GM06990 (cell line): ENCODE data around the gene SPATA31E1.
"Not testable (repeated sequence)": the region's sequence is repeated elsewhere in the genome, so short reads cannot be mapped to it uniquely, and the experiment has no call there.

Experiments
- DNase-seq: peaks from one replicate; pipeline ENCODE4 v3.0.0-alpha.2; 2011; ENCODE audit not compliant: insufficient read length; ENCODE audit errors: extremely low read depth
- H3K27me3 ChIP-seq: replicated peaks from 2 replicates; pipeline ENCODE4 v1.6.0; 2011; ENCODE audit warnings: low read length; ENCODE audit not compliant: control insufficient read depth, insufficient read depth
- H3K36me3 ChIP-seq: 2 replicates; pipeline ENCODE4 v1.5.1; 2011; ENCODE audit warnings: low read length; ENCODE audit not compliant: control insufficient read depth, insufficient read depth
- H3K4me3 ChIP-seq: replicated peaks from 2 replicates; pipeline ENCODE4 v1.5.1; 2011; ENCODE audit warnings: low read depth, mild to moderate bottlenecking, control low read depth, low read length
- CTCF ChIP-seq: IDR thresholded peaks from 2 replicates; pipeline ENCODE4 v1.5.1; 2011; ENCODE audit warnings: low read length, control low read depth, mild to moderate bottlenecking, inconsistent platforms; ENCODE audit not compliant: insufficient read depth, poor library complexity, severe bottlenecking

Gene SPATA31E1

DNA sequence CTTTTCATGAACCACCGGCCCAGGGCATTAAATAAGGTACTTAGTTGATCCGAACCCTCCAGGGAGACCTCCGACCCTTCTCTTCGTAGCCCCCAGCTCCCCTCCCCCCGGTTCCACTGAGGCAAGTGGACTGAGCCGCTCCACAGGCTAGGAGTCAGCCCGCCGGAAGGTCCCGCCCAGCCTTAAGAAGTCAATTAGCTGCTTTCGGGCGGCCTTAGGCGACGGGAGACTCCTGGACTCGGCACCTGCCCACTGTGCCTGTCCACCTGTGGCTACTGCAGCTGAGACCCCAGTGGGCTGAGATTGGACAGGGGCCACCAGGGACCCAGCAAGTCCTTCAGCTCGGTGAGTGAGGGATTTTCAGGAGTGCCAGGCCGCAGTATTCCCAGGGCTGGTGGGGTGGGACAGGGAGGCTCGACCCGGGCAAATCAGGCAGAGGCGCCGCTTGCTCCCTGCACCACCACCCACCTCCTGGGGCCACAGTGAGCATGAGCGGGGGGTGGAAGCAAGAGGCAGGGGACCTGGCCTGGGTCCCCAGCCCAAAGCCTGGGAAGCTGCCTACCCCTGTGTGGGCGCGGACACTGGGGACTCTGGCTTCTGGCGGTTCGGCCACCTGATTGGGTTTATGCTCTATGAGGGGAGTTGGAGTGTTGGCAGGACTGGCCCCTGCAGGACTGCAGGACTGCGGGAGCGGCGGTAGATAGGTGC lies 39.6 kb upstream of the SPATA31E1 start:
- Histone ChIP-seq H3K27me3 (no peaks in the 10 kb centered on the region), H3K36me3 (no peaks in the 10 kb centered on the region), H3K4me3 (no peak overlapping the region)
- DNase-seq: no peak
- no peak for TF ChIP-seq CTCF

DNA sequence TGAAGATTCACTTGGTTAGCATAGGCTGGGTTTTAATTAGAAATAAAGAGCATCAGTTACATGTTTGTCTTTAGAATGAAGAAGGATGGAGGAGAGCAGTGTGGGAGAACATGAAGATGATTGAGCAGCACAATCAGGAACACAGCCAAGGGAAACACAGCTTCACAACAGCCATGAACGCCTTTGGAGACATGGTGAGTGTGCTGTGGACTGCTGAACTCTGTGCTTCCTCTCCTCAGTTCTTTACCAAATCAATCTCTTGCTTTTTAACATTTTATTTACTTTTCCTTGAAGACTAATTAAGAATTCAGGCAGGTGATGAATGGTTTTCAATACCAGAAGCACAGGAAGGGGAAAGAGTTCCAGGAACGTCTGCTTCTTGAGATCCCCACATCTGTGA lies 38.2 kb upstream of the SPATA31E1 start:
- DNase-seq: no peak
- no peaks in the 10 kb centered on the region for H3K36me3 ChIP-seq
- no peaks in the 10 kb centered on the region for H3K27me3 ChIP-seq
- no peak for TF ChIP-seq CTCF
- H3K4me3 ChIP-seq: no peak overlapping the region

- not testable (repeated sequence) for H3K27me3 ChIP-seq, H3K36me3 ChIP-seq, DNase-seq, H3K4me3 ChIP-seq
Measured at GRCh38 chr9:87847817-87848216, 34.9 kb upstream of the SPATA31E1 start.

DNA sequence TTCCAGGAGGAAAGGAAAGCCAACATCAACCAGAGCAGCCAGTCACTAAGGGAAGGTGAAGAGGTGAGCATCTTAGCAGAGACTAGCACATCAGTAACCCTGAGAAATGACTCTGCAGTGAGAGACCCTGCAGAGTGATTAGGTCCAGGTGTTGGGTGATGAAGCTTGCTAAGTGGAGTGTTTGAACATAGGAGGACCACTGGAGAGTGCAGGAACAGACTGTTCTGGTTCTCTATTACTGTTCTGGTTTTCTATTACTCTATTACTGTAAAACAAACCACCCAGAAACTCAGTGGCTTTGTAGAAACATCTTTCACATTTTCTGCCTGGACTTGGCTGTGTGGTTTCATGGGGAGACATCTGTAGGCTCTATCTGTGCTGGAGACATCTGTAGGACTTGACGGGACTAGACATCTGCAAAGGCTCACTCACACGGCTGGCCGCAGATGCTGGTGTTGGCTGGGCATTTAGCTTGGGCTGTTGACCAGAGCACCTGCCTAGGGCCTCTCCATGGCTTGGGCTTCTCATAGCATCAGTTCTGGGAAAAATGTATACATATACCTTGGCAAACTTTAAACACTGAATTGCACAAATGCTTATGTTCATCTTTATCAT lies 33.4 kb upstream of the SPATA31E1 start:
- no peak for DNase-seq
- Histone ChIP-seq H3K27me3 (no peaks in the 10 kb centered on the region; the same call in 1 of the 2 replicates), H3K4me3 (no peak overlapping the region), H3K36me3 (no peaks in the 10 kb centered on the region)
- no peak for TF ChIP-seq CTCF

DNA sequence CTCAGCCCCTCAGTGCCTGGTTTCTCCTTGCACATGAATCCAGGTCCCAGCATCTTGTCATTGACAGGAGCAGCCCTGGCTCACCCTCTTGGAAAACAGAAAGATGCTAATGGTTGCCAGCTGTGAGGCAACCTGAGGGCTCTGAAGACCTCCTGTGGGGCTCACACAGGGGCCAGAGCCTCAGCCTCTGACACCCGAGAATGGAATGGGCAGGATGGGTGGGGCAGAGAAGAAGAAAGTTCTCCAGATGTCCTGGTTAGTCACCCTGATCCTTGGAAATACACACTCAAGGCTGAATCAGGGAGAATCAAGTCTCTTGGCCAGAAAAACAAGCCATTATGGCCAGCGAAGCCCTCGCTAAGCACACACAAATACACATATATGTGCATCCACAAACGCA lies 32.3 kb upstream of the SPATA31E1 start:
- H3K27me3 ChIP-seq: no peaks in the 10 kb centered on the region; the same call in 1 of the 2 replicates
- no peak for TF ChIP-seq CTCF
- DNase-seq: no peak
- no peak overlapping the region for H3K4me3 ChIP-seq
- H3K36me3 ChIP-seq: no peaks in the 10 kb centered on the region

DNA sequence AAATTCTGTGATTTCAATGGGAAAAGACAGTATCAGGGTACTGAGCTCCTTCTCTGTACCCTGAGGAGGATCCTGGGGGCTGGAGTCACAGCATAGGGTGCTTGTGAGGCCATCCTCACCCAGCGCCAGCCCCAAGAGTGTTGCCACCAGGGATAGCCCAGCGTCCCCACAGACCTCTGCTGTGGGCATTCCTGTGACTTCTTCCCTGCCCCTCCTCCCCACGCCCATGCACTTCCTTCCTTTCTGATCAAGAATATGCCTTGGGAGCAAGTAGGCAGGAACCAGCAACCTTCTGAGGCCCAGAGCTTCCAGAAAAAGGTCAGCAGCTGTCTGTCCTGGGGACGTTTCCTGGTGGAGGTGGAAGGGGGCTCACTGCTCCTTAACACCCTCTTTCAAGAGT lies 31.5 kb upstream of the SPATA31E1 start:
- DNase-seq, H3K27me3 ChIP-seq, H3K4me3 ChIP-seq, H3K36me3 ChIP-seq: not testable (repeated sequence)
